Measurements from ENCODE around the gene ITPKB.

Gene ITPKB

GRCh38 chr1:226606311-226607267 lies 132.5 kb downstream of the ITPKB start:
- TF ChIP-seq CTCF (IDR thresholded peaks at IDR 0.05; ENCODE audit: insufficient read depth, missing control alignments), result no peak
- FAIRE-seq, result no peak

GRCh38 chr1:226605318-226605950 lies 133.6 kb downstream of the ITPKB start:
- no peak for FAIRE-seq
- no peak for DNase-seq (ENCODE audit: insufficient read length, low spot score)
- TF ChIP-seq CTCF (IDR thresholded peaks at IDR 0.05; ENCODE audit: insufficient read depth, missing control alignments), result no peak

More at GRCh38 chr1:226606311-226607267, 132.5 kb downstream of the ITPKB start:
- no peak for DNase-seq (ENCODE audit: insufficient read length, low spot score)

- FAIRE-seq (no peak), DNase-seq (ENCODE audit: insufficient read length, low spot score) (no peak)
Measured at GRCh38 chr1:226604560-226605317, 134.3 kb downstream of the ITPKB start.

GRCh38 chr1:226603858-226604559 lies 135.1 kb downstream of the ITPKB start:
- TF ChIP-seq CTCF (IDR thresholded peaks at IDR 0.05; ENCODE audit: insufficient read depth, missing control alignments), result no peak
- no peak for DNase-seq (ENCODE audit: insufficient read length, low spot score)
- no peak for FAIRE-seq

More at GRCh38 chr1:226604560-226605317, 134.3 kb downstream of the ITPKB start:
- TF ChIP-seq CTCF (IDR thresholded peaks at IDR 0.05; ENCODE audit: insufficient read depth, missing control alignments), result no peak

GRCh38 chr1:226603022-226603857 lies 135.8 kb downstream of the ITPKB start:
- FAIRE-seq (no peak), DNase-seq (ENCODE audit: insufficient read length, low spot score) (no peak)
- TF ChIP-seq CTCF (IDR thresholded peaks at IDR 0.05; ENCODE audit: insufficient read depth, missing control alignments), result no peak

All from D721Med (cell line).